Erythroblast (primary cell): ENCODE measurements around the gene PDE4DIP.
"Not testable (repeated sequence)": the region's sequence is repeated elsewhere in the genome, so short reads cannot be mapped to it uniquely, and the experiment has no call there.

Experiments used
- GATA1 ChIP-seq: IDR thresholded peaks from 2 replicates; pipeline ENCODE4 v1.6.1; 2011; ENCODE audit warnings: low read depth, mild to moderate bottlenecking, control low read depth, low read length, moderate library complexity
- POLR2A ChIP-seq: IDR thresholded peaks from 2 replicates; pipeline ENCODE4 v1.6.1; 2011; ENCODE audit warnings: mild to moderate bottlenecking, low read length

GRCh38 chr1:149008769-149009168 lies 164.5 kb downstream of the PDE4DIP start:
- not testable (repeated sequence) for TF ChIP-seq POLR2A, GATA1
